GM18907 (cell line): ENCODE measurements around the gene C6orf118.

Experiments used
- ATAC-seq: cut with Tn5 transposase; IDR thresholded peaks from one replicate; pipeline ENCODE4 v1.9.1; 2021; ENCODE audit warnings: mild to moderate bottlenecking, moderate library complexity; ENCODE audit not compliant: unreplicated experiment

Gene C6orf118

GRCh38 chr6:165308926-165309731 is at the start of gene C6orf118:
Gene C6orf118, minus strand, starts transcription at chr6:165309605. Its CDS starts 19 bp downstream, at chr6:165309586.
- no peak for ATAC-seq

- no peak for ATAC-seq
Measured at GRCh38 chr6:165345700-165346099, 36.3 kb upstream of the C6orf118 start.

- ATAC-seq = no peak
Measured at GRCh38 chr6:165340532-165340931, 31.1 kb upstream of the C6orf118 start.

GRCh38 chr6:165325609-165326008 is 16.2 kb upstream of the C6orf118 start:
- no peak for ATAC-seq

GRCh38 chr6:165321555-165322145 is 12.2 kb upstream of the C6orf118 start:
- no peak for ATAC-seq

GRCh38 chr6:165321150-165321549 is 11.7 kb upstream of the C6orf118 start:
- no peak for ATAC-seq

- no peak for ATAC-seq
Measured at GRCh38 chr6:165317723-165318122, 8.3 kb upstream of the C6orf118 start.

- no peak for ATAC-seq
Measured at GRCh38 chr6:165306955-165307354, 2.5 kb downstream of the C6orf118 start.

- no peak for ATAC-seq
Measured at GRCh38 chr6:165301372-165302246, 7.8 kb downstream of the C6orf118 start.

- ATAC-seq = no peak
Measured at GRCh38 chr6:165300422-165300936, 8.9 kb downstream of the C6orf118 start.

- ATAC-seq = no peak
Measured at GRCh38 chr6:165298875-165299274, 10.5 kb downstream of the C6orf118 start.

GRCh38 chr6:165298402-165298801 is 11.0 kb downstream of the C6orf118 start:
- no peak for ATAC-seq

GRCh38 chr6:165292657-165293056 is 16.7 kb downstream of the C6orf118 start:
- no peak for ATAC-seq

- no peak for ATAC-seq
Measured at GRCh38 chr6:165274611-165275010, 34.8 kb downstream of the C6orf118 start.

- ATAC-seq = no peak
Measured at GRCh38 chr6:165272585-165272984, 36.8 kb downstream of the C6orf118 start.

- no peak for ATAC-seq
Measured at GRCh38 chr6:165268987-165269386, 40.4 kb downstream of the C6orf118 start.

GRCh38 chr6:165266621-165267020 is 42.8 kb downstream of the C6orf118 start:
- no peak for ATAC-seq

GRCh38 chr6:165266191-165266590 is 43.2 kb downstream of the C6orf118 start:
- ATAC-seq = no peak

GRCh38 chr6:165260462-165260861 is 48.9 kb downstream of the C6orf118 start:
- ATAC-seq = no peak

- no peak for ATAC-seq
Measured at GRCh38 chr6:165249808-165250207, 59.6 kb downstream of the C6orf118 start.

- no peak for ATAC-seq
Measured at GRCh38 chr6:165245701-165246100, 63.7 kb downstream of the C6orf118 start.
